Effector memory CD4-positive, alpha-beta T cell (primary cell): Measurements from ENCODE around the gene HPD.
"Not testable (repeated sequence)": the region's sequence is repeated elsewhere in the genome, so short reads cannot be mapped to it uniquely, and the experiment has no call there.

Source experiments
- DNase-seq, 3 donors: peaks; one replicate each; pipeline ENCODE4 v3.0.0-alpha.2; 2020
- H3K27ac ChIP-seq: 2 replicates; pipeline ENCODE4 v1.7.0; 2013; ENCODE audit warnings: mild to moderate bottlenecking, low read length, moderate library complexity; ENCODE audit not compliant: insufficient read depth, poor library complexity, severe bottlenecking
- H3K27me3 ChIP-seq: replicated peaks from 2 replicates; pipeline ENCODE4 v1.7.0; 2013; ENCODE audit warnings: mild to moderate bottlenecking, low read length; ENCODE audit not compliant: insufficient read depth, control insufficient read depth, poor library complexity, severe bottlenecking
- H3K36me3 ChIP-seq: 2 replicates; pipeline ENCODE4 v1.7.0; 2013; ENCODE audit warnings: mild to moderate bottlenecking, low read length, moderate library complexity; ENCODE audit not compliant: control insufficient read depth, insufficient read depth
- H3K4me1 ChIP-seq: 2 replicates; pipeline ENCODE4 v1.7.0; 2013; ENCODE audit warnings: low read length, mild to moderate bottlenecking; ENCODE audit not compliant: control insufficient read depth, insufficient read depth, poor library complexity, severe bottlenecking
- H3K4me3 ChIP-seq: 2 replicates; pipeline ENCODE4 v1.7.0; 2013; ENCODE audit warnings: low read length, low read depth, mild to moderate bottlenecking; ENCODE audit not compliant: insufficient read depth, poor library complexity, severe bottlenecking
- H3K9me3 ChIP-seq: 2 replicates; pipeline ENCODE4 v1.7.0; 2013; ENCODE audit warnings: mild to moderate bottlenecking, low read length, moderate library complexity; ENCODE audit not compliant: control insufficient read depth

HPD gene

GRCh38 chr12:121888478-121889273, 30.0 kb upstream of the HPD start, which contains the start of gene PSMD9:
Gene PSMD9 (plus strand): TSS chr12:121888790. CDS start chr12:121888857, 67 bp downstream.
- DNase-seq = peak; percentile 97
- Histone ChIP-seq H3K4me3 (peak within 1 kb of the TSS; percentile 64), H3K4me1 (peaks cover 13% of the 10 kb centered on the region), H3K27ac (peak within 1 kb of the TSS; percentile 91), H3K9me3 (no peaks in the 10 kb centered on the region), H3K36me3 (peaks cover 2% of the 10 kb centered on the region), H3K27me3 (no peaks in the 10 kb centered on the region)

- Histone ChIP-seq H3K9me3 (no peaks in the 10 kb centered on the region), H3K4me3 (peak overlapping the region; percentile 64), H3K27me3 (no peaks in the 10 kb centered on the region), H3K27ac (peak overlapping the region; percentile 91), H3K4me1 (peaks cover 13% of the 10 kb centered on the region), H3K36me3 (no peaks in the 10 kb centered on the region)
- no peak for DNase-seq
Observed at GRCh38 chr12:121888083-121888477, 29.4 kb upstream of the HPD start.

GRCh38 chr12:121885129-121885528, 26.5 kb upstream of the HPD start:
- not testable (repeated sequence) for DNase-seq, H3K9me3 ChIP-seq, H3K27ac ChIP-seq, H3K27me3 ChIP-seq, H3K4me3 ChIP-seq, H3K36me3 ChIP-seq
- H3K4me1 ChIP-seq = peaks cover 13% of the 10 kb centered on the region

- Histone ChIP-seq H3K4me1 (peaks cover 3% of the 10 kb centered on the region), H3K9me3 (no peaks in the 10 kb centered on the region), H3K4me3 (no peak overlapping the region), H3K27ac (no peak overlapping the region), H3K27me3 (no peaks in the 10 kb centered on the region), H3K36me3 (no peaks in the 10 kb centered on the region)
- DNase-seq = no peak
Observed at GRCh38 chr12:121883315-121883660, 24.6 kb upstream of the HPD start.

- H3K4me1 ChIP-seq = not testable (repeated sequence)
Observed at GRCh38 chr12:121876080-121876447, 17.4 kb upstream of the HPD start.

GRCh38 chr12:121875582-121875981, 16.9 kb upstream of the HPD start:
- Histone ChIP-seq H3K27ac (no peak overlapping the region), H3K27me3 (no peaks in the 10 kb centered on the region), H3K36me3 (no peaks in the 10 kb centered on the region), H3K9me3 (no peaks in the 10 kb centered on the region), H3K4me3 (no peak overlapping the region), H3K4me1 (no peaks in the 10 kb centered on the region)
- no peak for DNase-seq

More at GRCh38 chr12:121876080-121876447, 17.4 kb upstream of the HPD start:
- H3K4me3 ChIP-seq, DNase-seq, H3K36me3 ChIP-seq, H3K27ac ChIP-seq, H3K9me3 ChIP-seq, H3K27me3 ChIP-seq: not testable (repeated sequence)

GRCh38 chr12:121874071-121874470, 15.4 kb upstream of the HPD start:
- Histone ChIP-seq H3K4me3 (no peak overlapping the region), H3K4me1 (no peaks in the 10 kb centered on the region), H3K9me3 (no peaks in the 10 kb centered on the region), H3K27me3 (no peaks in the 10 kb centered on the region), H3K27ac (no peak overlapping the region), H3K36me3 (no peaks in the 10 kb centered on the region)
- DNase-seq = no peak

- DNase-seq = no peak
- Histone ChIP-seq H3K27ac (no peak overlapping the region), H3K4me3 (no peak overlapping the region)
Observed at GRCh38 chr12:121873216-121873569, 14.5 kb upstream of the HPD start.

GRCh38 chr12:121872546-121873215, 14.0 kb upstream of the HPD start:
- no peak for DNase-seq
- no peak overlapping the region for H3K27ac ChIP-seq

More at GRCh38 chr12:121873216-121873569, 14.5 kb upstream of the HPD start:
- H3K36me3 ChIP-seq = no peaks in the 10 kb centered on the region
- H3K4me1 ChIP-seq = no peaks in the 10 kb centered on the region
- no peaks in the 10 kb centered on the region for H3K27me3 ChIP-seq
- no peaks in the 10 kb centered on the region for H3K9me3 ChIP-seq

GRCh38 chr12:121871467-121871866, 12.8 kb upstream of the HPD start:
- no peak for DNase-seq
- Histone ChIP-seq H3K9me3 (no peaks in the 10 kb centered on the region), H3K27ac (no peak overlapping the region), H3K4me1 (no peaks in the 10 kb centered on the region), H3K27me3 (no peaks in the 10 kb centered on the region), H3K36me3 (no peaks in the 10 kb centered on the region), H3K4me3 (no peak overlapping the region)

More at GRCh38 chr12:121872546-121873215, 14.0 kb upstream of the HPD start:
- H3K4me3 ChIP-seq = no peak overlapping the region
- no peaks in the 10 kb centered on the region for H3K9me3 ChIP-seq
- no peaks in the 10 kb centered on the region for H3K36me3 ChIP-seq
- no peaks in the 10 kb centered on the region for H3K27me3 ChIP-seq
- H3K4me1 ChIP-seq = no peaks in the 10 kb centered on the region
